IMR-90 (cell line): ENCODE data around the gene DAPL1. TPM values are rescaled to one million over a fixed set of nuclear protein-coding genes. Genes with fewer than 3 reads are reported as not detected.

Experiments used
- ATAC-seq: fragments of 200-7000 bp; cut with Tn5 transposase; 2 replicates; pipeline ENCODE4 v1.9.1; 2020; ENCODE audit warnings: low read depth, mild to moderate bottlenecking, moderate library complexity
- BruUV-seq: library from RNA; stranded (reverse); fragments of 400-500 nt; replicated peaks from 2 replicates; lab custom pipeline; 2021; lab: Mats Ljungman, UMichigan
- CTCF ChIA-PET: fragments of 300-600 bp; formaldehyde crosslinking; extraction: SDS; loops from one replicate; lab custom pipeline; 2021; ENCODE audit warnings: antibody characterized with exemption; lab: Yijun Ruan, JAX
- POLR2A ChIA-PET: fragments of 300-600 bp; sonication (Branson Sonifier 250); formaldehyde crosslinking; loops from one replicate; lab custom pipeline; 2022; ENCODE audit warnings: antibody characterized with exemption; ENCODE audit not compliant: unreplicated experiment; lab: Charles Lee
- DNase-seq: peaks from one replicate; pipeline ENCODE4 v3.0.0; 2013
- H2AFZ ChIP-seq: replicated peaks from 2 replicates; pipeline ENCODE3; 2013; ENCODE audit warnings: low read length, mild to moderate bottlenecking; ENCODE audit not compliant: poor library complexity
- H2AK5ac ChIP-seq: 2 replicates; pipeline ENCODE4 v1.6.1; 2013; ENCODE audit warnings: low read depth, low read length, inconsistent platforms
- H2AK9ac ChIP-seq: replicated peaks from 2 replicates; pipeline ENCODE3; 2013; ENCODE audit warnings: mild to moderate bottlenecking, low read depth, low read length, moderate library complexity; ENCODE audit not compliant: poor library complexity
- H2BK120ac ChIP-seq: 2 replicates; pipeline ENCODE4 v1.6.1; 2013; ENCODE audit warnings: low read depth, low read length, inconsistent platforms
- H2BK15ac ChIP-seq: 3 replicates; pipeline ENCODE4 v1.6.1; 2013; ENCODE audit warnings: low read depth, low read length, inconsistent platforms
- H2BK20ac ChIP-seq: 2 replicates; pipeline ENCODE4 v1.6.1; 2013; ENCODE audit warnings: low read depth, mild to moderate bottlenecking, inconsistent platforms, low read length, moderate library complexity
- H2BK5ac ChIP-seq: 2 replicates; pipeline ENCODE4 v1.6.1; 2013; ENCODE audit warnings: mild to moderate bottlenecking, low read depth, low read length, inconsistent platforms; ENCODE audit not compliant: poor library complexity, severe bottlenecking
- H3K14ac ChIP-seq: replicated peaks from 2 replicates; pipeline ENCODE4 v1.6.1; 2013; ENCODE audit warnings: low read depth, low read length, inconsistent platforms
- H3K18ac ChIP-seq: 2 replicates; pipeline ENCODE4 v1.6.1; 2013; ENCODE audit warnings: low read depth, low read length, control low read depth
- H3K23ac ChIP-seq: 2 replicates; pipeline ENCODE4 v1.6.1; 2013; ENCODE audit warnings: low read depth, low read length, inconsistent platforms
- H3K27ac ChIP-seq: 2 replicates; pipeline ENCODE4 v1.5.1; 2013; ENCODE audit warnings: mild to moderate bottlenecking, control low read depth, low read length; ENCODE audit not compliant: insufficient read depth
- H3K27me3 ChIP-seq: 2 replicates; pipeline ENCODE4 v1.6.1; 2013; ENCODE audit warnings: low read length; ENCODE audit not compliant: control insufficient read depth, insufficient read depth
- H3K36me3 ChIP-seq: 2 replicates; pipeline ENCODE4 v1.6.1; 2013; ENCODE audit warnings: low read length, mixed read lengths; ENCODE audit not compliant: control insufficient read depth, insufficient read depth
- H3K4ac ChIP-seq: 2 replicates; pipeline ENCODE4 v1.6.1; 2013; ENCODE audit warnings: low read depth, low read length, inconsistent platforms
- H3K4me1 ChIP-seq: 2 replicates; pipeline ENCODE4 v1.6.1; 2013; ENCODE audit warnings: low read length, mixed read lengths; ENCODE audit not compliant: control insufficient read depth, insufficient read depth
- H3K4me2 ChIP-seq: 2 replicates; pipeline ENCODE4 v1.6.1; 2013; ENCODE audit warnings: low read depth, mild to moderate bottlenecking, control low read depth, low read length, moderate library complexity
- H3K4me3 ChIP-seq: 2 replicates; pipeline ENCODE4 v1.5.1; 2013; ENCODE audit warnings: low read depth, mild to moderate bottlenecking, control low read depth, low read length, moderate library complexity; ENCODE audit not compliant: insufficient read depth
- H3K56ac ChIP-seq: 2 replicates; pipeline ENCODE4 v1.6.1; 2013; ENCODE audit warnings: low read length, inconsistent platforms; ENCODE audit not compliant: insufficient read depth; ENCODE audit errors: extremely low read depth
- H3K79me1 ChIP-seq, 2 experiments: 2 replicates each; pipeline ENCODE4 v1.6.1; 2013; ENCODE audit warnings: low read length in 2 of 2, inconsistent platforms in 1 of 2, low read depth in 1 of 2
- H3K9ac ChIP-seq: 2 replicates; pipeline ENCODE4 v1.6.1; 2013; ENCODE audit warnings: low read depth, low read length, control low read depth
- H3K9me1 ChIP-seq: 2 replicates; pipeline ENCODE4 v1.6.1; 2013; ENCODE audit warnings: low read length, inconsistent platforms; ENCODE audit not compliant: insufficient read depth
- H3K9me3 ChIP-seq: 2 replicates; pipeline ENCODE4 v1.6.1; 2013; ENCODE audit warnings: low read length; ENCODE audit not compliant: control insufficient read depth, insufficient read depth
- H4K20me1 ChIP-seq: 2 replicates; pipeline ENCODE4 v1.6.1; 2013; ENCODE audit warnings: low read length, inconsistent platforms; ENCODE audit not compliant: insufficient read depth
- H4K5ac ChIP-seq: 2 replicates; pipeline ENCODE4 v1.6.1; 2013; ENCODE audit warnings: mild to moderate bottlenecking, low read depth, low read length, control low read depth
- H4K8ac ChIP-seq, 2 experiments: 2 replicates each; pipeline ENCODE4 v1.6.1; 2013; ENCODE audit warnings: low read depth in 2 of 2, low read length in 2 of 2, control low read depth in 1 of 2, inconsistent platforms in 1 of 2
- H4K91ac ChIP-seq: 2 replicates; pipeline ENCODE4 v1.6.1; 2013; ENCODE audit warnings: low read depth, low read length, inconsistent platforms; ENCODE audit not compliant: insufficient read depth
- CEBPB ChIP-seq: IDR thresholded peaks from 2 replicates; pipeline ENCODE4 v1.6.1; 2012; ENCODE audit warnings: low read depth, low read length, improper control_type of control experiment
- MAFK ChIP-seq: IDR thresholded peaks from 2 replicates; pipeline ENCODE4 v1.6.1; 2012; ENCODE audit warnings: low read depth, low read length, improper control_type of control experiment
- MAZ ChIP-seq: IDR thresholded peaks from 2 replicates; pipeline ENCODE4 v1.6.1; 2012; ENCODE audit warnings: low read depth, mild to moderate bottlenecking, low read length, improper control_type of control experiment, moderate library complexity, borderline replicate concordance
- RFX5 ChIP-seq: IDR thresholded peaks from 2 replicates; pipeline ENCODE4 v1.8.0; 2012; ENCODE audit warnings: low read depth, mild to moderate bottlenecking, low read length, moderate library complexity
- WGBS, 2 experiments: methylation state at CpG; one replicate each; pipeline versions ENCODE4 v1.1.5 to v1.1.7; 2013; ENCODE audit warnings: missing lambda C conversion rate in 2 of 2; ENCODE audit not compliant: insufficient read length in 1 of 2; ENCODE audit errors: extremely low coverage in 2 of 2; 5-methylcytosine and 5-hydroxymethylcytosine counted together
- dilution Hi-C: fragments of 300-500 bp; cut with HindIII; formaldehyde crosslinking; loops from one replicate; pipeline ENCODE4 v1.14.3; 2018; ENCODE audit warnings: low sequenced_read_pairs; ENCODE audit not compliant: unreplicated experiment
- in situ Hi-C: fragments of 300-500 bp; cut with MboI; formaldehyde crosslinking; loops from 3 replicates; pipeline ENCODE4 v1.14.3; 2019; ENCODE audit warnings: low sequenced_read_pairs, inconsistent platforms, mixed read lengths
- intact Hi-C: fragments of 100-400 bp; cut with micrococcal nuclease; formaldehyde crosslinking; loops from 2 replicates; pipeline ENCODE4 v1.10.0; 2022
- polyA plus RNA-seq, 3 experiments: library from polyadenylated mRNA; depleted of rRNA; stranded (reverse); fragments of >200 nt; gene quantifications; 2 replicates each; pipeline ENCODE4 v1.2.3, GENCODE V29; 2012; ENCODE audit warnings: low replicate concordance in 1 of 3
- total RNA-seq: library from RNA; depleted of rRNA; stranded (reverse); fragments of >200 nt; gene quantifications from 2 replicates; pipeline ENCODE4 v1.2.3, GENCODE V29; 2012
- TF ChIP-seq, protein P1 (sequence below): fragments of 150-350 bp; IDR thresholded peaks from 2 replicates; pipeline ENCODE4 v1.6.1; 2017; ENCODE audit warnings: mild to moderate bottlenecking, antibody characterized with exemption, low read length, low read depth
- TF ChIP-seq, protein P2 (sequence below): conservative IDR thresholded peaks from 2 replicates; pipeline ENCODE4 v1.5.1; 2012; ENCODE audit warnings: mild to moderate bottlenecking, low read depth, low read length, improper control_type of control experiment
- TF ChIP-seq, protein P3 (sequence below): fragments of 150-350 bp; IDR thresholded peaks from 2 replicates; pipeline ENCODE4 v1.6.1; 2016; ENCODE audit warnings: low read depth, mild to moderate bottlenecking, low read length, moderate library complexity, borderline replicate concordance

The DAPL1 gene
- total and polyA plus RNA-seq, 2 of the 4 experiments (the other 2 are of a cell fraction) = not detected

DNA sequence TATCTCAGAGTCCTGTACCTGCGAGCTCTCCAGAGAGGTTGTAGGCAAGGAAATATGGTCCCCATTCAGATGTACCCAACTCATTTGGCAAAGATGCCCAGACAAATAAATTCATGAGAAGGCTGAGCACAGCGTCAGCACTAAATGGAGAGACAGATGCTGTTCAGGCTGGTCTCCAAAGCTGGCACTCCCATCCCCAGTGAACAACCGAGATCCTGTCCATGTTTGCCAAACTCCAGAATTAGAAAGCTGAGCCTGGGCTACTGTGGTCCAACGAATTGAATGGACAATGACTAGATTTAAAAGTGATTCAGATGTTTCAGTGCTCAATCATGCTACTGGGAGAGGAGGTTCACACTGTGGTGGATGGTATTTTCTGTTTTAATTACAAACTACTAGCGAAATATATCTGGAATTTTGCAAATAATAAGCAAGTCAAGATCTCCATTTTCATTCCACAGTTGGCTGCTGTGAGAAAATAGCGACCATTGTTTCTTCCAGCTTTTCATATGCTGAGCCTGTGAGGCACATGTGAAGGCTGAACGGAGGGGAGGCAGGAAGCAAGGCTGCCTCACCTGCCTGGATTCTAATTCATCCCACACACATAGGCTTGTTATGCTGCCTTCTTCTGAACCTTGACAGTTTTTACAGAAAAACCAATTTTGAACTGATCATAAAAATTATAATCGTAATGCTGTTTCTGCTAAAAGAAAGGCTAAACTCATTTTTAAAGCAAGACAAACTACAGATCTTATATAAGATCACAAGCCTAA lies 22.6 kb upstream of the DAPL1 start:
- DNase-seq (no peak), ATAC-seq (no peak)
- H3K23ac ChIP-seq = no peak overlapping the region
- dilution Hi-C loops (no loop called here), in situ Hi-C loops (loop anchor here (25.0 kb wide), 1 partner anchor 1010 kb away; no protein-coding TSS in a partner anchor), intact Hi-C loops (no loop called here)
- no peak overlapping the region for H3K4ac ChIP-seq
- ChIA-PET CTCF (interaction anchor here (0.5 kb wide), 1 partner anchor 1190 kb away, joined by 3 read pairs; no protein-coding TSS in a partner anchor), POLR2A (no interaction called here)
- H2BK15ac ChIP-seq = no peak overlapping the region
- H2BK120ac ChIP-seq = no peak overlapping the region
- no peak overlapping the region for H3K27ac ChIP-seq
- no peak overlapping the region for H2AFZ ChIP-seq
- no peaks in the 10 kb centered on the region; the same call in 1 of the 2 replicates for H3K27me3 ChIP-seq
- H3K4me2 ChIP-seq = no peak overlapping the region
- H3K18ac ChIP-seq = no peak overlapping the region
- TF ChIP-seq MAZ (no peak), MAFK (no peak), CEBPB (no peak), RFX5 (no peak)
- TF ChIP-seq, protein P1, sequence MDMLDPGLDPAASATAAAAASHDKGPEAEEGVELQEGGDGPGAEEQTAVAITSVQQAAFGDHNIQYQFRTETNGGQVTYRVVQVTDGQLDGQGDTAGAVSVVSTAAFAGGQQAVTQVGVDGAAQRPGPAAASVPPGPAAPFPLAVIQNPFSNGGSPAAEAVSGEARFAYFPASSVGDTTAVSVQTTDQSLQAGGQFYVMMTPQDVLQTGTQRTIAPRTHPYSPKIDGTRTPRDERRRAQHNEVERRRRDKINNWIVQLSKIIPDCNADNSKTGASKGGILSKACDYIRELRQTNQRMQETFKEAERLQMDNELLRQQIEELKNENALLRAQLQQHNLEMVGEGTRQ = no peak
- TF ChIP-seq, protein P2, sequence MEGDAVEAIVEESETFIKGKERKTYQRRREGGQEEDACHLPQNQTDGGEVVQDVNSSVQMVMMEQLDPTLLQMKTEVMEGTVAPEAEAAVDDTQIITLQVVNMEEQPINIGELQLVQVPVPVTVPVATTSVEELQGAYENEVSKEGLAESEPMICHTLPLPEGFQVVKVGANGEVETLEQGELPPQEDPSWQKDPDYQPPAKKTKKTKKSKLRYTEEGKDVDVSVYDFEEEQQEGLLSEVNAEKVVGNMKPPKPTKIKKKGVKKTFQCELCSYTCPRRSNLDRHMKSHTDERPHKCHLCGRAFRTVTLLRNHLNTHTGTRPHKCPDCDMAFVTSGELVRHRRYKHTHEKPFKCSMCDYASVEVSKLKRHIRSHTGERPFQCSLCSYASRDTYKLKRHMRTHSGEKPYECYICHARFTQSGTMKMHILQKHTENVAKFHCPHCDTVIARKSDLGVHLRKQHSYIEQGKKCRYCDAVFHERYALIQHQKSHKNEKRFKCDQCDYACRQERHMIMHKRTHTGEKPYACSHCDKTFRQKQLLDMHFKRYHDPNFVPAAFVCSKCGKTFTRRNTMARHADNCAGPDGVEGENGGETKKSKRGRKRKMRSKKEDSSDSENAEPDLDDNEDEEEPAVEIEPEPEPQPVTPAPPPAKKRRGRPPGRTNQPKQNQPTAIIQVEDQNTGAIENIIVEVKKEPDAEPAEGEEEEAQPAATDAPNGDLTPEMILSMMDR = no peak
- TF ChIP-seq, protein P3, sequence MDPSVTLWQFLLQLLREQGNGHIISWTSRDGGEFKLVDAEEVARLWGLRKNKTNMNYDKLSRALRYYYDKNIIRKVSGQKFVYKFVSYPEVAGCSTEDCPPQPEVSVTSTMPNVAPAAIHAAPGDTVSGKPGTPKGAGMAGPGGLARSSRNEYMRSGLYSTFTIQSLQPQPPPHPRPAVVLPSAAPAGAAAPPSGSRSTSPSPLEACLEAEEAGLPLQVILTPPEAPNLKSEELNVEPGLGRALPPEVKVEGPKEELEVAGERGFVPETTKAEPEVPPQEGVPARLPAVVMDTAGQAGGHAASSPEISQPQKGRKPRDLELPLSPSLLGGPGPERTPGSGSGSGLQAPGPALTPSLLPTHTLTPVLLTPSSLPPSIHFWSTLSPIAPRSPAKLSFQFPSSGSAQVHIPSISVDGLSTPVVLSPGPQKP = no peak
- no peak overlapping the region for H2BK20ac ChIP-seq
- no peak overlapping the region for H3K4me3 ChIP-seq
- H4K20me1 ChIP-seq = no peaks in the 10 kb centered on the region
- H2BK5ac ChIP-seq = no peak overlapping the region
- no peaks in the 10 kb centered on the region for H3K9me1 ChIP-seq
- no peaks in the 10 kb centered on the region for H3K9me3 ChIP-seq
- WGBS, 2 experiments = 50% methylated on average over 2 of the region's 8 CpGs; no CpG with 5 or more reads in 1 of the 2 experiments
- H3K14ac ChIP-seq = no peak overlapping the region
- no peaks in the 10 kb centered on the region for H3K79me1 ChIP-seq
- H3K9ac ChIP-seq = no peak overlapping the region
- H3K36me3 ChIP-seq = no peaks in the 10 kb centered on the region
- no peak overlapping the region for H4K8ac ChIP-seq
- H3K4me1 ChIP-seq = no peaks in the 10 kb centered on the region
- H2AK5ac ChIP-seq = no peak overlapping the region
- BruUV-seq = no TSS peak
- no peak overlapping the region for H4K5ac ChIP-seq
- H3K56ac ChIP-seq = no peak overlapping the region
- H2AK9ac ChIP-seq = no peak overlapping the region
- H4K91ac ChIP-seq = no peak overlapping the region
